ENCODE data around the gene TMEM106C. TPM values are rescaled to one million over a fixed set of nuclear protein-coding genes. Genes with fewer than 3 reads are reported as not detected.

Gene TMEM106C
- total and polyA plus RNA-seq, 9 of the 15 experiments (the other 6 are each of a cell fraction or from before 2014, with no cell fraction given) = 37.6 to 183 (median 57.2) TPM

- no peaks in the 10 kb centered on the region for H3K79me2 ChIP-seq (ENCODE audit: control insufficient read depth, insufficient read depth, low read length)
- DNase-seq (ENCODE audit: extremely low read depth in 1 of 4, low spot score in 3 of 4) = no peak
- intact Hi-C loops (cut with micrococcal nuclease) = loop anchor here (5.0 kb wide), 1 partner anchor 50 kb away; the partner anchor contains the start of gene TMEM106C
- 2% methylated on average over 8 of the region's 8 CpGs for WGBS (ENCODE audit: insufficient coverage, low coverage, missing lambda C conversion rate)
- H3K27ac ChIP-seq (ENCODE audit: extremely low read depth, low read depth, low read length) = no peak overlapping the region
- H3K36me3 ChIP-seq (ENCODE audit: control insufficient read depth, insufficient read depth, low read length) = no peaks in the 10 kb centered on the region
- H3K9me3 ChIP-seq (replicated peaks; ENCODE audit: control insufficient read depth, insufficient read depth, low read depth, low read length) = no peaks in the 10 kb centered on the region
- ChIA-PET POLR2A (interaction anchor here (0.7 kb wide), 1 partner anchor 14 kb away, joined by 5 read pairs; no protein-coding TSS in a partner anchor), CTCF (ENCODE audit: low intra/inter-chr PET ratio) (no interaction called here)
- no peak overlapping the region for H3K4me3 ChIP-seq
- no peak for ATAC-seq
- no peak overlapping the region for H2AFZ ChIP-seq (ENCODE audit: low read depth, low read length)
- peaks cover 58 to 61% of the 10 kb centered on the region in 2 experiments for H3K27me3 ChIP-seq (ENCODE audit: control insufficient read depth in 2 of 2, insufficient read depth in 2 of 2, low read length in 2 of 2)
- no peak overlapping the region for H3K4me2 ChIP-seq (ENCODE audit: insufficient read depth, low read length)
- H3K9ac ChIP-seq (ENCODE audit: insufficient read depth in 1 of 2, low read depth in 2 of 2, low read length in 2 of 2) = no peak overlapping the region
- BruUV-seq (replicated peaks) = no TSS peak
- H3K4me1 ChIP-seq (replicated peaks in 1 of 2; ENCODE audit: control insufficient read depth in 2 of 2, insufficient read depth in 2 of 2, low read length in 2 of 2) = no peaks in the 10 kb centered on the region
- TF ChIP-seq NFE2 (IDR thresholded peaks at IDR 0.05; ENCODE audit: low read depth) = no peak
- TF ChIP-seq CBFA2T3 (IDR thresholded peaks at IDR 0.05) = no peak
- no peak for TF ChIP-seq HEY1 (CRISPR knock-in tag; IDR thresholded peaks at IDR 0.05; ENCODE audit: borderline replicate concordance)
- TF ChIP-seq SMARCA4 (IDR thresholded peaks at IDR 0.05) = no peak
- TF ChIP-seq NR2C2 (CRISPR knock-in tag; IDR thresholded peaks at IDR 0.05) = no peak
- no peak for TF ChIP-seq NR2C2 (tag; IDR thresholded peaks at IDR 0.05)
- TF ChIP-seq TSHZ1 (CRISPR knock-in tag; IDR thresholded peaks at IDR 0.05) = no peak
- H4K20me1 ChIP-seq (replicated peaks; ENCODE audit: control insufficient read depth, insufficient read depth, low read length) = no peaks in the 10 kb centered on the region; the same call in 1 of the 2 replicates
- FAIRE-seq = no peak
- H3K9me1 ChIP-seq (ENCODE audit: control insufficient read depth, insufficient read depth, low read length) = no peaks in the 10 kb centered on the region
- in situ Hi-C loops (cut with MboI) = no loop called here
These were observed 48.7 kb downstream of the TMEM106C start for GRCh38 chr12:48012070-48012469.
